Midbrain (tissue), 1 donor: ENCODE measurements around the gene GPR3.
A peak's percentile ranks its signal among the peaks of the same experiment; 100 is the strongest.
"Not testable (repeated sequence)": the region's sequence is repeated elsewhere in the genome, so short reads cannot be mapped to it uniquely, and the experiment has no call there.

ENCODE experiments used
- DNase-seq: peaks from one replicate; lab custom pipeline; 2025; lab: John Stamatoyannopoulos, UW

Gene GPR3

GRCh38 chr1:27418326-27419185 lies 26.1 kb downstream of the GPR3 start:
- DNase-seq, result peak; percentile 78

GRCh38 chr1:27423709-27424108 lies 31.3 kb downstream of the GPR3 start:
- no peak for DNase-seq

GRCh38 chr1:27427329-27427728 lies 34.9 kb downstream of the GPR3 start:
- peak; percentile 32 for DNase-seq

GRCh38 chr1:27427816-27428315 lies 35.4 kb downstream of the GPR3 start:
- DNase-seq, result no peak

GRCh38 chr1:27428316-27429028 lies 36.0 kb downstream of the GPR3 start:
- DNase-seq, result peak; percentile 38

- no peak for DNase-seq
These were observed 36.6 kb downstream of the GPR3 start for GRCh38 chr1:27429029-27429425.

- DNase-seq, result peak; percentile 79
These were observed 38.6 kb downstream of the GPR3 start for GRCh38 chr1:27430903-27431600.

- DNase-seq, result no peak
These were observed 39.1 kb downstream of the GPR3 start for GRCh38 chr1:27431601-27431940.

GRCh38 chr1:27432725-27433124 lies 40.3 kb downstream of the GPR3 start:
- not testable (repeated sequence) for DNase-seq

GRCh38 chr1:27433706-27434105 lies 41.3 kb downstream of the GPR3 start:
- no peak for DNase-seq

GRCh38 chr1:27435566-27436203 lies 43.3 kb downstream of the GPR3 start:
- peak; percentile 39 for DNase-seq

- no peak for DNase-seq
These were observed 44.1 kb downstream of the GPR3 start for GRCh38 chr1:27436204-27437159.

- DNase-seq, result no peak
These were observed 46.2 kb downstream of the GPR3 start for GRCh38 chr1:27438621-27439061.

- DNase-seq, result no peak
These were observed 46.7 kb downstream of the GPR3 start for GRCh38 chr1:27439150-27439549.

GRCh38 chr1:27444632-27445031 lies 52.2 kb downstream of the GPR3 start:
- no peak for DNase-seq
